ENCODE measurements around the gene ZSWIM6.

DNA sequence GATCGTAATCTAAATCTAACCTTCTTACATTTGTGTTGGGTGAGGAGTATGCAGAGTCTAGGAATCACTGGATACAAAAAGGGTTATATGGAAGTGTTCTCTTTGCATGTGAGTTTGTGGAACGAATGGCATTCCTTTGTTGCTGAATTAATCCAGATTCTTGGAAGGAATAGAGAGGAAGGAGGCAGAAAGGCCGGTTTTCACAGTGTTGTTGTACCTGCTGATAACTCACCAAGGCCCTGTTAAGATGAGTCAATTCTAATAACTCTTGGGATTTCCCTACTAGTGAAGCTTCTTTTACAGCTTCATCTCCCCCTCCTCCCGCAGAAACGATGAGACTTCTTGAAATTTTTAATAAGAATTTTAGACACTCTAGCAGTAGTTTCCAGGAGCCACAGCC, 84.0 kb downstream of the ZSWIM6 start:
- TF ChIP-seq, protein P1, sequence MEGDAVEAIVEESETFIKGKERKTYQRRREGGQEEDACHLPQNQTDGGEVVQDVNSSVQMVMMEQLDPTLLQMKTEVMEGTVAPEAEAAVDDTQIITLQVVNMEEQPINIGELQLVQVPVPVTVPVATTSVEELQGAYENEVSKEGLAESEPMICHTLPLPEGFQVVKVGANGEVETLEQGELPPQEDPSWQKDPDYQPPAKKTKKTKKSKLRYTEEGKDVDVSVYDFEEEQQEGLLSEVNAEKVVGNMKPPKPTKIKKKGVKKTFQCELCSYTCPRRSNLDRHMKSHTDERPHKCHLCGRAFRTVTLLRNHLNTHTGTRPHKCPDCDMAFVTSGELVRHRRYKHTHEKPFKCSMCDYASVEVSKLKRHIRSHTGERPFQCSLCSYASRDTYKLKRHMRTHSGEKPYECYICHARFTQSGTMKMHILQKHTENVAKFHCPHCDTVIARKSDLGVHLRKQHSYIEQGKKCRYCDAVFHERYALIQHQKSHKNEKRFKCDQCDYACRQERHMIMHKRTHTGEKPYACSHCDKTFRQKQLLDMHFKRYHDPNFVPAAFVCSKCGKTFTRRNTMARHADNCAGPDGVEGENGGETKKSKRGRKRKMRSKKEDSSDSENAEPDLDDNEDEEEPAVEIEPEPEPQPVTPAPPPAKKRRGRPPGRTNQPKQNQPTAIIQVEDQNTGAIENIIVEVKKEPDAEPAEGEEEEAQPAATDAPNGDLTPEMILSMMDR (conservative IDR thresholded peaks at IDR 0.05), result no peak
- no peak for TF ChIP-seq EZH2 (IDR thresholded peaks at IDR 0.05; ENCODE audit: low read depth)
